Superior temporal gyrus (tissue), 1 donor: ENCODE measurements around the gene CPXM2.

Experiments
- DNase-seq: peaks from one replicate; pipeline ENCODE4 v3.0.0-alpha.2; 2016; ENCODE audit errors: extremely low spot score

CPXM2 gene

GRCh38 chr10:123848564-123849457 lies 42.8 kb downstream of the CPXM2 start:
- DNase-seq = no peak

- no peak for DNase-seq
Observed at GRCh38 chr10:123847686-123848432, 43.7 kb downstream of the CPXM2 start.

GRCh38 chr10:123843835-123844234 lies 47.8 kb downstream of the CPXM2 start:
- no peak for DNase-seq

DNA sequence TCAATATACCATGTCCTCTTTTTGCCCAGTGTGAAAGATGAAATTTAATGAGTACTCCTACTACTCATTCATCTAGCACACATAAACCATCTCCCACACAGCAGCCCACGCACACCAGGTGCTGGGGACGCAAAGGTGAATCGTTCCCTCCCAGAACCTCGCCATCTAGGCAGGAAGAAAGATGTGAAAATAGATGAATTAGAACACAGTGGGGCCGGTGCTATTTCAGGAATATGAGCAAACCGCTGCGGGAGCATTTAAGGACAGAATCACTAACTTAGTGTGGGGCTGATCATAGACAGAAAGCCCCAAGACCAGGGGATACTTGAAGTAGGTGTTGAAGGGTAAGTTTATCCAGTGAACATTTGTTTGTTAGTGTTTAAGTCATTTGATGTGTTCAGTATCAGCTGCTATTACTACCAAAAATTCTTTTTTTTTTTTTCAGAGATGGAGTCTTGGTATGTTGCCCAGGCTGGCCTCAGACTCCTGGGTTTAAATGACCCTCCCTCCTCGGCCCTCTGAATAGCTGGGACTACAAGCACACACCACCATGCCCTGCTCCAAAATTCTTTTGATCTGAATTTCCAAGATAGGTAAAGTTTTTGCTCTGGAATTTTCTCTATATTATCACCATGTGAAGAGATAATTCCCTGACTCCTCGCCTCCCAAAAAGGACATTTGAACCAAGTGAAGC lies 48.8 kb downstream of the CPXM2 start:
- DNase-seq = no peak

- DNase-seq = no peak
Observed at GRCh38 chr10:123841560-123841959, 50.0 kb downstream of the CPXM2 start.

DNA sequence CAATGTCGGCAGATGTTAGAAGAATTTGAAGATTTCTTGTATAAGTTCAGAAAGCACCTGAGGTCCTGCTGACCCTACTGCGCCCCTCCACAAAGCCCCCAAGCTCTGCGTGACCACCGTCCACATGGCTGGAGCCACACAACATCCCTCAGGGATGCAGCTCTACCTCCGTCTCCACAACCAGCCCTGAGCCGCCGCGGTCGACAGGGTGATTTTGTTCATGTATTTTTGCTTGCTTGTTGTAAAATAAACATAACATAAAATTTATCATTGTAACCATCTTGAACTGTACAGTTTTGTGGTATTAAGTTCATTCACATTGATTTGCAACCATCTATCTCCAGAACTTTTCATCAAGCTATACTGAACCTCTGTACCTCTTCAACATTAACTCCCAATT lies 50.5 kb downstream of the CPXM2 start:
- no peak for DNase-seq

DNA sequence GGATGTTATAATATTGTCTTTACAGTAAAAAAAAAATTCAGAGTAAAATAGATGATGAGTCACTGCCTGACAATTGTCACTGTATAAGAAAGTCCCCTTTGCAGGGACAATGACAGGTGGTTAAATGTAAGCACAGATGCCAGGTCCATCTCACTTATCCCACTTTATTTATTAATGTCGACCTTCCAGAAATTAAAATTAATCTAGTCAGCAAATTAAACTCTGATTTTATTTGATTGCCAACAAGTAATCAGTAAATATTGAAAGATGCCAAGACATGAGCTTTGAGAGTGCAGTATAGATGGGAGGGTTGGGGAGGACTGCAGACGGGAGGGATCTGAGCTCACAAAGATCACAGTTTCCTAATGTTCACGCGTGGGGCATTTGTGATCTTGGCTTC lies 50.9 kb downstream of the CPXM2 start:
- no peak for DNase-seq

DNA sequence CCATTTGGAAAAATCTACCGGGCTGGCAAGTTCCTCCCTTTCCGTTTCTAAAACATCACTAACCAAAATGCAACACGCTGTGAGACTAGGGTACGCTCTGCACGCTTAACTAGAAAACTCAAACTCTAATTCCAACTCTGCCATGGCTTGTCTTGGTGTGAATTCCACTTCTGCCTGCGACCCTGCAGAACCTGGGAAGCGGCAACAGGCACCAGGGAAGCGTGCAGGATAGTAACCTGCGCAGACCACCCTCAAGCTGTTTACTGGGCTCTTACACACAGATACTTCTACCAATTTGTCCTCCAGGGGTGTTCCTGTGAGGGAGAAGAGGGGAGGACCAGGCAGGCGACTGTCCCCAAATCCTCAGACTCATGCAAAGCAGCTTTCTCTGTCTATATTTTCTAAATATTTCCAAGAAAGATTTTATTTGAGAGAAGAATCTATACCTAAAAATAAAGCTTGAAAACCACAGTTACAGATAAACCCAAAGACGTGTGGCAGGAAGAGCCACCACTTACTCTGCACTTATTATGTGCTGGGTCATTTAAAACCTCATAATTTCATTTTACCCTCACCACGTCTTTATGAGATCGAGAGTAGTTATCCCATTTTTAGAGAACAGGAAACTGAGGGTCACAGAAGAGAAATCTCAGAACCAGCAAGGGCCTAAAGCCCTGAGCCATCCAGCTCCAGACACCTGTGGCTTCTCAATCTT lies 52.9 kb downstream of the CPXM2 start:
- no peak for DNase-seq

DNA sequence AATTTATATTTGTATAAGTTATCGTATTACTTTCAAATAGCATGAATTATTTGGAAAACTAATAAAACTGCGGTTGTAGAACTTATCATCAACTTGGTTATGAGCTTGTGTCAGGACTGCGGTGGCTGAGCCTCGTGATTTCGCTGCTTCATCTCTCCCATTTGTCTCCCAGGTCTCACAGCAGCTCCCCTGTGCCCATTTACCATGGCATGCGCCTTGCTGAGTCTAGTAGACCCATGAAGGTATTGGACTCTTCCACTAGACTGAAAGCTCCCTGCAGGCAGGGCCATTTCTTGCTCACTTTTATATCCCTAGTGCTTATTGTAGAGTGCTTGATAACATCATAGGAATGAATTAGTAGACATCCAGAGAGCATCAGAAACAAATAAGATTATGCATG lies 53.9 kb downstream of the CPXM2 start:
- DNase-seq = no peak

DNA sequence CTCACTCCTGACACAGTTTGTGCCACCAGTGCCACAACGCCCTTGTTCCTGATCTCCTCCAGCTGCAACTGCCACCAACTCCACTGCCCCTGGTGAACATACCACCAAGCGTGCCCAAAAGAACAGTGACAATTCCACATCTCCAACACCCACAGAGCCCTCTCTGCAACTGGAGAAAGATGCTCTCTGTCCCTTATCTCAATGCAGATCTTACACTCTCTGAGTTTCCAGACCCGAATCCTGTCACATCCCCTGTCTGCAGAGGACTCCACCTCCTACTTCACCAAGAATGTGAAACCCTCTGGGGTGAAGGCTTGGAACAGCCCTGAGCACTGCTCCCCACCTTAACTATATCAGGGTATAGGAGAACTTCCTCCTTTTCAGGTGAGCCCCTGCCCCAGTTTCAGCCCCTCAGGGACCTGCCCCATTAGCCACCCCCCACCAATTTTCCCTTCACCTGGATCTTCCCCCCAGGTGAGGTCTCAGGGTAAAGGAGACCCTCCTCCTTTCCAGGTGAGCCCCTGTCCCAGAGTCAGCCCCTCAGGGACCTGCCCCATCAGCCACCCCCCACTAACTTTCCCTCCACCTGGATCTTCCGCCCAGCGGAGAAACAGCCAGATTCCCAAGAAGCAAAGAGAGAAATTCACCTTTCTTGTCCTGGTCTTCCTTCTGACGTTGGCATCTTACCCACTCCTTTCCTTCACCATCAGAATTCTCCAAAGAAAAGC lies 55.0 kb downstream of the CPXM2 start:
- no peak for DNase-seq

GRCh38 chr10:123835575-123835974 lies 56.0 kb downstream of the CPXM2 start:
- DNase-seq = no peak

DNA sequence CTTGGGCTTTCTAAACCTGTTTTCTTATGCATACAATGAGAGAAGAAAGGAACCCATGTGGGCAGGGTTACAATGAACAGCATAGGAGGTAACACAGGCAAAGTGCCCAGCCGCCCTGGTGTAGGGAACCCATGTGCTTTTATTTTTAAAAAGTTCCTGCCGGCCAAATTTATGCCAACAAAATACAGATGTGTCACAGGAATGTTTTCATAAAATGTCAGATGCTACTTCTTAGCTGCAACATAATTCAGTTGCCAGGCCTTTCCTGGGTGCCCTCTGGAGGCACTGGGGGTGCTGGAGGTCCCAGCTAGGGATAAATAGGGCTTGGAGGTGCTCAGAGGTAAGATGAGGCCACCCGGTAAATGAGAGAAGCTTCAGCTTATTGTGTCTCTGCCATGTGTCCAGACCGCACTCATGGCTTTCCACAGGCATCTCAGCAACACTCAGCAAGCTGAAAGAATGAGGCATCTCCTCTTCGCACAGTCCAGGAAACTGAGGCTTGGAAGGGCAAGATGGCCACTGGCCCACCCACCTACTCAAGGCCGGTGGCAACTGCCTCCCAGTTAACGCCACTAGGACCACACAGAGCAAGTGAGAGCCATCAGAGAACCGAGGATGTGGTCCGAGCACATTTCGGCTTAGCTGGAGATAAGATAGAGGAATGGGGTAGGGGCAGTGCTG lies 58.3 kb downstream of the CPXM2 start:
- DNase-seq = no peak

DNA sequence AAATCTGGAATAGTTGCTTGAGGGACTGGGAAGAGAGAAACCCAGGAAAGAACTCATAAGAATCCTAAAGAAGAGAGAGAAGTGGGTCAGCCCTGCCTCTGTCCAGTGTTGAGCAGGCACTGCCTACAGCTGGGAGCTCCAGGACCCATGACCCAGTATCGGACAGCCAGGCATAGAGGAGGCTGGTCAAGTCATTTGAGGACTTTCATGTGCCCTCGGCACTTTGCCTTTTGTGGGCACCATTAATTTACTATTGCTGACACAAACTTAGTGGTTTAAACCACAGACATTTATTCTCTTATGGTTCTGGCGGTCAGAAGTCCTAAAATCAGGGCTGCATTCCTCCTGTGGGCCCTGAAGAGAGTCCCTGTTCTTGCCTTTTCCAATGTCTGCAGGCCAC lies 60.3 kb downstream of the CPXM2 start:
- DNase-seq = no peak

- DNase-seq = no peak
Observed at GRCh38 chr10:123821136-123821535, 70.5 kb downstream of the CPXM2 start.

DNA sequence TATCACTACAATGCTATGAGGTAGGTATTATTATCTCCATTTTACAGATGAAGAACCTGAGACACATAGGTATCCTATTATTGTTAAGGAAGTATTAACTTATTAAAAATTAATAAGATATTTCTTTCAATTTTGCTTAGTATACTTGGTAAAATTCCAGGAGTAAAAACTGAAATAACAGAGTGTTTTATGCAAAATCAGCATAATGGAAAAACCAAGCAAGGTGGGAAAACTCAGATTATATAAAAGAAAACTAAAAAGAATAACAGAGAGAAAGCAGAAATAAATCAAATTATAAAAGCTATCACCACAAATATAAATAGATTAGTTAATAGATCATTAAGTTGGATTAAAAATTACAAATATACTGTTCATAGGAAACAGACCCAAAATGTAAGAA lies 82.0 kb downstream of the CPXM2 start:
- DNase-seq = no peak

DNA sequence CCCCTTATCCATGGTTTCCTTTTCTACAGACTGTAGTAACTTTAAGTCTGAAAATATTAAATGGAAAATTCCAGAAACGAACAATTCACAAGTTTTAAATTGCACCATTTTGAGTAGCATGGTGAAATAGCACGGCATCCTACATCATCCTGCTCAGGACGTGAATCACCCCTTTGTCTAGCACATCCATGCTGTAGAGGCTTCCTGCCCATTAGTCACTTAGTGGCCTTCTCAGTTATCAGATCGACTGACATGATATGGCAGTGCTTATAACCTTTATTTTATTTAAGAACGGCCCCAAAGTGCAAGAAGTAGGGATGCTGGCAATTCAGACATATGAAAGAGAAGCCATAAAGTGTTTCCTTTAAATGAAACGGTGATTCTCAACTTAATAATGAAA lies 82.7 kb downstream of the CPXM2 start:
- DNase-seq = peak; percentile 14

- no peak for DNase-seq
Observed at GRCh38 chr10:123808286-123808685, 83.3 kb downstream of the CPXM2 start.

GRCh38 chr10:123807444-123808035 lies 84.1 kb downstream of the CPXM2 start:
- DNase-seq = no peak

GRCh38 chr10:123804716-123805115 lies 86.9 kb downstream of the CPXM2 start:
- DNase-seq = no peak

DNA sequence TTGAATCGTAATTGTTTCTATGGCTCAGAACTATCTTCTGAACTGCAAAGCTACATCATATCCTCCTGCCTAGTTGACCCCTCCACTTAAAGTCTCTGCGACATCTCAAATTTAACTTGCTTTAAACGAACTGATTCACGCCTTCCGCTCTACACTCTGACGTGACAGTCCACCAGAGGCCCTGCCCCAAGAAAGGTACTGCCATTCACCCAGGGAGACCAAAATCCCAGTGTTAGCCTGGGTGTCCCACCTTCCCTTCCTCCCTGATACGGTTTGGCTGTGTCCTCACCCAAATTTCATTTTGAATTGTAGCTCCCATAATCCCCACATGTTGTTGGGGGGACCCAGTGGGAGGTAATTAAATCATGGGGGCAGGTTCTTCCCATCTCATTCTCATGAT lies 90.8 kb downstream of the CPXM2 start:
- DNase-seq = no peak
